NCI-H146 (cell line): Measurements from ENCODE around the gene BABAM2.

Experiments used
- DNase-seq: peaks from one replicate; lab custom pipeline; 2025; lab: John Stamatoyannopoulos, UW

Gene BABAM2

DNA sequence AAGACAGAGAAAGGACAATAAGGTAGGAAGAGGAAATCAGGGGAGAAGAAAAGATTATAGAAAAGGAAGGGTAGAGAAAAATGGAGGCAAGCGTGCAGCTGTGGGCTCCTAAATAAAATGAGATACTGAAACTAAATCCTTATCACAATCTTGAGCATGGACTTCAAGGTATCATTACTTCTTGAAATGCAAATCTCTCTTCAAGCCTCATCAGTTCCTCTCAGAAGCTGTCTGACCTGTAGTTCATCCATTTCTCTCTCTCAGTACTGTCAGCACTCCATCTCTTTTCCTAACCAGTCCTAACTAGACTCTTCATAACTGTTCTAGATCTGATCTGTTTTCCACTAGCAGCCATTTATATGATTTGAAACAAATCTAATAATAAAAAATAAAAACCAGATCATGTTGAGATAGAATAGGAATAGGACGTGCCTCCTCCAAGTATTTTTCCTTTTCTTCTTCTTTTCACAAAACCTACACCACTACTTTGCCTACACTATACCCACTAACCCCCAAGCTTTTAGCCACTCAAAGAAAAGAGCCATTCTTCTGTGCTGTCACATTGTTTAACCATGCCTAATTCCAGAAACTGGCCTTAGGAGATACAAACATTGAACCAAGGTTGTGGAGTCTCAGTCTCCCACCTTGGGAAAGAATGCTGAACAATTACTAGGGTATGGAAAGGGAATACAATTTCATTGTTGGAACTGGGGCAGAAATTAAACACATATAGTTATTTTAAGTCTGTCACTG, 21.1 kb downstream of the BABAM2 start:
- DNase-seq: no peak

DNA sequence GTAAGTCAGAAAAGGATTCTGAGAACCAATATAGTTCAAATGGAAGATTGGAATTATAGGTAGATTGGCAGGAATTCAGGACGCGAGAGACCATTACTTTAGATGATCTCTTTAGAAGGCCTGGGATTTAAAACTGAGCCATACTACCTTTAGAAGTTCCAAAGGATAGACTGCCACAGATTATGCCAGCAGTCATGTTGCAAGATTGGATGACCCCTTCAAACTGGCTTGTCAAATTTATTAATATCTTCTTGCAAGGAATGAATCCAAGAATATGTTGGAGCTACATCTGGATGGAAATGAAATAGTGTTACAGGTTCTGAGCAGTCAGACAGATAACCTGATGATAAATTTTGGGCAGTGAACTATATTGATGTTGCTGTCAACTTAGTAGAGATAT, 22.0 kb downstream of the BABAM2 start:
- DNase-seq: no peak

DNA sequence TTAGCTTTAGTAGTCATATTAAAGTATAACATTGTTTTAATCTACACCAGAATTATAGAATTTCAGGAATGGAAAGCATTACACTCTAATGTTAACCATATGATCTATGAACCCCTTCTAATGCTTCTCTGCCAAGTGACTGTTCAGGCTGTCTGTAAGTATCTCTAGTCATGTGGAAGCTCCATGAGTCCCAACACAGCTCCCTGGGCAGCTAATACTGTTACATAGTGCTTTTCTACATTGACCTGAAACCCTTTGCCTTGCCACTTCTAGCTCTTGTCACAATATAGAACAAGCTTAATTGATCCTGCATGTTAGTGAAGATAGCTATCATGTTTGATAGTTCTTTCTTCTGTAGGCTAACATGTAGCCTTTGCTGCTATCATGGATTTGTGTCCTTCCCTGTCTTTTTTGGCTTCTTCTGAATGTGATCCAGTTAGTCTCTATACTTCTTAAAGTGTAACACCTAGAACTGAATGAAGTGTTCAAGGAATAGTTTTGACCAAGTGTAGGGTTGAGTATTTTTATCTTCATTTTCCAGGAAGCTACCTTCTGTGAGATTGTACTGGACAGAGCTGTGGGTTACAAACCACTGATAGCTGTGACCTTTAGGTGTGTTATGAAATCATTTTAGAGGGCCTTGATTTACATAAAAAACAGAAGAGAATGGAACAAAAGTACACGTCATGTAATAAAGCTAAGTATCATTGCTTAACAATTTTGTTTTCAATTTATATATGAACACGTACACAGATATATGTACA, 23.7 kb downstream of the BABAM2 start:
- no peak for DNase-seq

DNA sequence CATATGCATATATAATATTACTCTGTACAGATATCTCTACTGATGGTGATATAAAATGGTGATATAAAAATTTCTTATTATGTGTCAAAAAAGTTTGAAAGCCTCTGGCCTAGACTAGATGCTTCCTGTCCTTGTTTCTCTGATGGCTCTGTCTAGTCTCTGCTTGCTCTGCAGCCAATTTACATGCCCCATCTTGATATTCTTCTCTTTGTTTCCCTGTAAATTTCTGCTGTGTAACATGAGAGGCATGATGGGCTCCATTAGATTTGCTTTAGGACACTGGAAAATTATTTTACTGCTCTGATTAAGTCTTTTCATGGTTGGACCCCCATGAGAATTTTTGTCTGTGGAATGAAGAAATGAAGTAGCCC, 24.3 kb downstream of the BABAM2 start:
- DNase-seq: no peak

DNA sequence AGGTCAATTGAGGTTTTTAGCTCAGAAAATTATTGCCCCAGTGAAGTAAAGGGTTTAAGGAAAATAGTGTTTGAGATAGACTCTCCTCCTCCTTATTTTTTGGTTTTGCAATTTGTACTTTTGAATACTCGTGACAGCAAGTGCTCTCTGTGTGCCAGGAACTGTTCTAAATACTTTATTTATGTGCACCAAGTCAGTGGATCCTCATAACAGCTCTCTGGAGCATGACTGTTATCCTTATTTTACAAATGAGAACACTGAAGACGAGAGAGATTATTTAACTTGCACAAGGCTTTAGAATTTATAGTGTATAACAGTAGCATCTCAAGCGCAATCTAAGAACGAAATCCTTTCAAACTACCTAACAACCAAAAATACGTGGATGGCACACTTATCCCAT, 24.7 kb downstream of the BABAM2 start:
- DNase-seq: no peak

DNA sequence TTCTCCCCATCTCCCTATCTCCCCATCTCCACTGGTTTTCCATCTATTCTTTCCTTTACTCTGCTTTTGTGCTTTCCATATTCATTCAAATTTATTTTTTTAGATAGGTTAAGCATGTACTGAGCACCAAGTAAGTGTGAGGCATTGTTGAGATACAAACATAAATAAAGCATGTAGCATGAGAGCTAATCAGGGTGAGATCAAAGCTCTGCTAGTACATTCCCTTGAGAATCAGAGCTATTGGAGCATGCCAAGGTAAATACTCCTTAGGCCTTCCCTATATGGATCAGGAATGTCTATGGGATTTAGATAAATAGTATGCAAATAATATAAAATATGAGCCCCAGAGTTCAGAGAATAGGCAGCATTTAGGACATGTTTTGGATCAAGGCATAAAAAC, 25.3 kb downstream of the BABAM2 start:
- DNase-seq: no peak

DNA sequence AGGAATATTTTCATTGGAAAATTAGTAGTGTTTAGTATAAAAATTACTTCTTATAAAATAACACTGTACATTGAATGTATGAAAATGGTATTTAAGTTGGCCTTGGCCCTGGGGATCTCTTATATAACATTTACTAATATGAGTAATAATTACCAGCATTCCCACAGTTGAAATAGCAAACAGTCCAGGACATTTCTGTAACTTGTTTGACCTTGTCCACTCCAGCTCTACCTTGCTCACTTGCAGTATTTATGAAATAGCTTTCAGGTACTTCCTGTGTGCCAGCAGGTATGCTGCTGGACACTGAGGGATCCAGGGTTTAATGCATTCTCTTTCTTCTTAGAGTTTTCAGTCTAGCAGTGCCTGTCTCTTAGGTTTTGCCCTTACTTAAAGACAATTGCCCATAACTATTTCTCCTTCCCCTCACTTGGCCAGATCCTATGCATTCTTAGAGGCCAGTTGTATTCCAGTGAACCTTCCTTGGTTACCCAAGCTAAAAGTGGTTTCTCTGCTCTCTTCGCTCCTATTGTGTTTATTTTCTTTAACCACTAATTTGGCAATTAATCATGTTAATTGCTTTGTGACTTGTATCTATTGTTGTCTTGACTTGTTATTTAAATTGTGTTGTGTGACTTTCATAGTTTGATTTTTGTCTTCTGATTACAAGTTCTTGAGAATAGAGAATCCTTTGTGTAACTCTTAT, 25.9 kb downstream of the BABAM2 start:
- DNase-seq: no peak

DNA sequence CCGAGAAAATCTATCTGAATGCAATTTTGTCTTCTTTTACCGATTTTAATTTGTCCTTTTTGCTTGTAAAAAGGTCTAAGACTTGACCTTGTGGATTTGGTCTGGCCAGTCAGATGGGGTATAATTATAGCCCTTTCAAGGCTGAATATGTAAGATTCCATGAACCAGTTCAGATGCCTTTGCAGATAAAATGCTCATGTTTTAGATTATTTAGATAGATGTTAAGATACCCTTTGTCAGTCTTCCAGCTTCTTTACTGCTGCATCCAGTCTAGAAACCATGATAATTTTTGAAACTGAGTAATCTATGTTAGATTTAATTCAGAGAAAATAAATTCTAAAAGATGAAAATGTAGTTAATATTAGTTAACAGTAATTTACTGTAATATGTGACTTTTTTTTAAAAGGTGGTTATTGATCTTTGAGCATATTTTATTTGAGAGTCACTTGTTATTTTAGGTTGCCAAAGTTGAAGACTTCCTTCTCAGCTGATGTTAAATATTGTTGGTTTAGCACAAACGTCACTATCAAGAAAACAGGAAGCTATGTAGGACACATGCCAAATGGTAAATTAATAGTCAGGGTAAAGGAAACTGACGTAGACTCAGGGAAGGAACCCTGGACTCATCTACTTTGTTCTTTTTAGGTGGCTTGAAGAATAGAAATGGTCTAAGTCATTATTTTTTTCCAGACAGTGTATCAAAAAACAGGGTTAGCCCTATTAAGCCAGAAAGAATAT, 29.8 kb downstream of the BABAM2 start:
- DNase-seq: no peak

DNA sequence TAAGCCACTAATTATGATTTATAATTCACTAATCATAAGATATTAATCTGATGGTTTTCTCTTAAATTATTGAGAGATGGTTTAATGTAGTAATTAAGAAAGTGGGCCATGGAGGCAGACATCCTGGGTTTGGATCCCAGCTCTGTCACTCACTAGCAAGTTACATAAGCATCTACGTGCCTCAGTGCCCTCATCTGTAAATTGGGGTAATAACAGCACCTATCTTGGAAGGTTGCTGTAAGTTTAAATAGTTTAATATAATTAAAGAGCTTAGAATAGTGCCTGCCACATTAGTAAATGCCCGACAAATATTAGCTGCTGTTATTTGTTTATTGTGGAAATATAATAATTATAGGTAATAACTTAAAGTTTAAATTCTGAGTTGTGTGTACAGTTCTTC, 30.9 kb downstream of the BABAM2 start:
- DNase-seq: no peak

DNA sequence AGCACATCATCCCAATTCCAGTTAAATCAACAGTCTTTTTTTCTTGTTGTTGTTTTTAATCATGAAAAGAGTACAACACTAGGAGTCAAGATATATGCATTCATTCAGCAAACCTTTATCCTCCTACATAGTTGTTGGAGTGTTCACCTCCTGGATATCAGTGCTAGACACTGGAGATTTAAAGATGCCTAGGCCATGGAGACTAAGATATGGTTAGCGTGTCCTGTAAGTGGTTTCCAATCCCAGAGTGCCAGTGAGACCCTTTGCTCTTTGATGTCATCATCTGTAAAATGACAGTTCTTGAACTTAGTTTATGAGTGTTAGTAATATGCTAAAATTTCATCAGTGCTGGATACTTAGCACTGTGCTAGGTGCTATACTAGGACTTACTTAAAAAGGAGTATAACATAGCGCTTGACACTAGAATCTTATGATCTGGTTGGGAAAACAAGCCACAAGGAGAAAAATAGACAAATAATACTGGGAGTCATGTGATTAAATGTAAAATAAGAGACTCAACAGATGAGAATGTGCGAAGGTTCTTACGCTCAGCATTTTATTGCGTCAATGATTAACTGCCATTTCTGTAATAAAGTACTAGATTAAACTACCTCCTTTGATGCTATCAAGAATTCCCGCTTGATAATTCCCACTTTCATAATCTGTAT, 31.5 kb downstream of the BABAM2 start:
- no peak for DNase-seq

DNA sequence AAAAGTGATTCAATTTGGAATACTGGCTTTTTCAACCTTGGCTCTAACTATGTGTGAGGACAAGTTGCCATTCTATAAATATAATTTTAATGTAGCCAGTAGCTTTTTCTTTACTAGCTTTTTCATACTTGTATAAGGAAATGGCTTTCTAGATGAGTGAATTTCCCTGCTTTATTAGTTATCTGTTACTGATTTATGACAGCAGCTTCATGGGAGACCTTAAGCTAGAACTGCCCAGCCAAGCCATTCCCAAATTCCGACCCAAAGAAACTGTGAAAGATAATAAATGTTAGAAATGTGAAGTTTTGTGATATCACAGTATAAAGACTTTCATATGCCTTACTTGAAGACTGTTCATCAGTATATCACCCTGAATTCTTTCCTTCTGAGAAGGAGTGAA, 32.3 kb downstream of the BABAM2 start:
- DNase-seq: no peak

DNA sequence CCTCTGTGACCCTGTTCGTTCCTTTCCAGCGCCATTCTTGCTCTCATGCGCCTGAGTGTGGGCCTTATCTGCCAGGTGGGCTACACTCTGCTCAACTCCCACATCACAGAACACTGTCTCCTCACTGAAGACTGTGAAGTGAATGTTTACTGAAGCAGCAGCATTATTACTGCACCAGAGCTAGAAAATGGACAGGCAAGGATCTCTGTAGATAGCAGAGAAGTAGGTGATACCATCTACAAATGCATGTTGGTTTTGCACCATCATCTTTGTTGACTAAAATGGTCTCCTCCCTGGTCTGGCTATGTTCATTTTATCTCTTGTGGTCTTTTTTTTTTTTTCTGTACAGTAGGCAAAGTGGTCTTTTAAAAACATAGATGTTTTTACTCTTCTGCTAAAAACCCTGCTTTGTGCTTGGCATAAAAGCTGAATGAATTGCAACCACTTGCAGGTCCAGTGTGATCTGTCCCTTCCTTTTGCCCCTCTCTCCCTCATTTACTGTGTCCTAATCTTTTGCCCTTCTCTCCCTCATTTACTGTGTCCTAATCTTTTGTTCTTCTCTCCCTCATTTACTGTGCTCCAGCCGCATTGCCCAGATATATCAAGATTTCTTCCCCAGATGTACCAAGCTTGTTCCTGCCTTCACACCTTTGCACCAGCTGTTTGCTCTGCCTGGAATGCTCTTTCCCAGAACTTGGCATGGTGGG, 35.4 kb downstream of the BABAM2 start:
- no peak for DNase-seq

DNA sequence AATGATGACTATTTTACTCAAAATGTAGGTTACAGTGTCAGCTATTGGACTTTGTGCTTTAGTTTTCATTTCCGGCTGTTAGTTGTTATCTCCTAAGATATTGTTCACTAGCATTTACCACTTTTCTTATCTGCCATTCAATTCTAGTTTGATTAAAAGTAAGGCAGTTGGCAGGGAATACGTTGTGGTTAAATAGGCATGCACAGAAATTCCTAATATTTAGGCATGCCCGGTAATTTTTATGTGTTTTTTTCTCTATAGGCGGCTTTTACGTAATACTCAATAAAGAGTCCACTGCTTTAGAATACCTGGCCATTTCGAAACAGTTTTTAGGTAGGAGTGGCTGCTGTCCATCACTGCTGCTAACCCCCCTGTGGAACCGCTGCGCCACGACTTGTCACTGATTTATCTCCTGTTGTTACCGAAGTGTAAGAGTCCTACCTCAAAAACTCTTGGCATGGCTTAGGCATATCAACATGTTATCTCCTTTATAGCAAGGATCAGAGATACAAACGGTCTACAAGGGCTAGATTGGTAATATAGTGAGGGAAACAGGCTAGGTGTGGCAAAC, 39.5 kb downstream of the BABAM2 start:
- DNase-seq: no peak

DNA sequence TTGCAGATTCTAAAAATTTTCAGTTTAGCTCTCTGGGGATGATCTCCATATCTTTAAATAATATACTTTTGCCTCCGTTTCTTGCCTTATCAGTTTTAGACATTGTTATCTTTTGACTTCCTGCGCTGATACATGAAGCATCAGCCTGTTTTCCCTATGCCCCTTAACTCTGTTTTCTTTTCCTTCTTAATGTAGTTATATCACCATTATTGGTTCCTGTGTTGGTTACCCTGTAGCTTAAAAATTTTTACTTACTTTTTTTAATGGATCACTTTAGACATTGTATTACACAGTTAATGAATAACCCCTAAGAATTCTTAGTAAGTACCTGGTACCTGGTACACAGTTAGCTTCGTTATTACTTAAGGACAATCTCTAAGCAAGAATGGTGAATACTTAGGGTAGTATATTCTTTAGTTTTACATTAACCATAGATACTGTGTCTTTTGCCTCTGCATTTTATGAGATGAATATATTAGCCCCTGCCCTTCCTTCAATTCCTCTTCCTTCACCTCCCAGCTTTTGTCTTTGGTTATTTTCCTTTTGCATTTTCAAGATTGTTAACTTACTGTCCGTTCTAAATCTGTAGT, 40.9 kb downstream of the BABAM2 start:
- DNase-seq: no peak

DNA sequence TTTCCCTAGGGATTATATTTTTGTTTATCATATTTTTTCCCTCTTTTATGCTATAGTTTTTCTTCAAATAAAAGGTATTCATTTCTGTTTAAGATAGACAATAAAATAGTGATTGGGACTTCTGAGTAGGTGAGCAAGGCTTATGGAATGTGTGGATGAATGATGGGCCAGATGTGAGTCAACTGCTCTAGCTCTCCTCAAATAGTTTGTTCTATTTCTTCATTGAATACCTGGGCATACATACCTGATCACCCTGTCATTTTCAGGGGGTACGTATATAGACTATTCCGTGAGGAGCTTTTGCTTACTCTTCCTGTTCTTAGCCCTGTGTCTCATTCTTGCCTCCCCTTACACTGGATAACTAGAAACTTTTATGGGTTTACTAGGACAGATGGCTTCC, 41.9 kb downstream of the BABAM2 start:
- no peak for DNase-seq

DNA sequence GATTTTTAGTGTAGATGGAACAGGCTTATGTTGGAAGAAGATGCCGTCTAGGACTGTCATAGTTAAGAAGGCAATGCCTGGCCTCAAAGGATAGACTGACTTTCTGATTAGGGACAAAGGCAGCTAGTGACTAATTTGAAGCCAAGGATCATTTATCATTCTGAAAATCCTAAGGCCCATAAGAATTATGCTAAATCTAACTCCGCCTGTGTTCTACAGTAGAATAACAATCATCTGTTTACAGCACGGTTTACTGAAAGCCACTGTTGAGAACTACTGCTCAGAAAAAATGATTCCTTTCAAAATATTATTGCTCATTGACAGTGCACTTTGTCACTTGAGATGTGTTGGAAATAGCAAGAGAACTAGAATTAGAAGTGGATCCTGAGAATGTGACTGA, 44.5 kb downstream of the BABAM2 start:
- no peak for DNase-seq

DNA sequence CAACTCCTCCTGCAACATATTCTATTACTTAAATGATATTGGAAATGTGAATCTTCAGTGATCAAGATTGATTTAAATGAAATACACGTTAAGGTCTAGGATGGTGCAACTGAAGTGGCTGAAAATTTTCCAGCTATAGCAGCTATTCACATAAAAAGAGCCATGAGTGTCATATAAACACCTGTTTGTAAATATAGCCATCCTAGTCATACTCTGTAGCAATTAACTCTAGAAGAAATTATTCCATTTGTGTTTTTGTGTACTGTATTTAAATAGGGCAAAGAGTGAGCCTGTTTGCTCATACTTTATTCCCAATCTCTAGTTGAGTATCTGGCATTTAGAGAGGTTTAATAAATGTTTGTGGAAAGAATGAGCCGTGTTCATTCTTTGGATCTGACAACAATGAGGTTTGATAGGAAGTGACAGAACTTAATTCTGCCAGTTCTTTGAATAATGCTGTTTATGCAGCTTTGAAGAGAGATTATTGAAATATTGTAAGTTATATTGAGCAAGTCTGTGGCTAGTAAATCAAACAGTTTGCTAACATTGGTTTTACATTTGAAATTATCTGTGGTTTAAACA, 49.7 kb downstream of the BABAM2 start:
- no peak for DNase-seq

DNA sequence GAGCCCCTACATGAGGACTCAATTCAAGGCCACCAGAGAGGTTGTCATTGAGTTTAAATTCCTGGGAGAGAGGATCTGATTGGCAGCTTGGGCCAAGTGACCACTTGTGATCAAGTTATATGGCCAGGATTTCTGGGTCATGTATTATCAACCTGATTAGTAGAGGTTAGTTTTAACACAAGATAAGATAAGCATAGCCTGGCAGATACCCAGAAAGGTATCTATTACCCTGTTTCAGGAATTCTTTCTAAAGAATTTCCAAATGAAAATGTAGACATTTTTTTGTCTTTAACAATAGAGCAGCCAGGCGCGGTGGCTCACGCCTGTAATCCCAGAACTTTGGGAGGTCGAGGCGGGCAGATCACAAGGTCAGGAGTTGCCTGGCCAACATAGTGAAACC, 50.5 kb downstream of the BABAM2 start:
- DNase-seq: no peak

DNA sequence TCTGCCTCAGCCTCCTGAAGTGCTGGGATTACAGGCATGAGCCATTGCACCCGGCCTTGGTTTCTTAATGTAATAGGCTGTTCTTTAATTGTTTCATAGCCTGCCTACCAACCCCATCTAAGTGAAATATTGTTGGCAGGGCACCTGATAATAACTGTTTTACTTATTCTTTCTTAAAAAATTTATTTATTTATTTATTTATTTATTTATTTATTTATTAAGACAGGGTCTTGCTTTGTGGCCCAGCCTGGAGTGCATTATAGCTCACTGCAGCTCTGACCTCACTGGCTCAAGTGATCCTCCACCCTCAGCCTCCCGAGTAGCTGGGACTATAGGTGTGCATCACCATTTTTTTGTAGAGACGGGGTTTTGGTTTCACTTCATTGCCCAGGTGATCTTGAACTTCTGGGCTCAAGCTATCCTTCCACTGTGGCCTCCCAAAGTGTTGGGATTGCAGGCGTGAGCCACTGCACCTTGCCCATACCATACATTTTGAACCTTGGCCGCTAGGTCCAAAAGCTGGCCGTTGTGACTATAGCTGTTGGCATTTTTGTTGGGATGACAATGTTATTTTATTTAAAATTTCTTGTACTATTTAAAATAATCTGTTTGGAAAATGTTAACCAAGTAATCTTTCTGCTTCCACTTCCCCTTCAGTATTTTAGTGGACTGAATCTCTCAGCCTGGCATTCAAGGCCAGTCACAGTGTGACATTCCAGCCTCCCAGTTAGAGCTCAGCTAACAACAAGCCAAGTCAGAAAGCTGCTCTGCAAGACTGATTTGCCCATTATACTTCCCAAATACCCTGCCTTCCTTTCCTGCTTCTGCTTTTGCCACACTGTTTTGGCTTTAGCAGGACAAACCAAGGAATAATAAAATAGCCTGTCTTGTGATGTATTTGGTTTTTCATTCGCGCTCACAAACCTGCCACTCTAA, 52.4 kb downstream of the BABAM2 start:
- no peak for DNase-seq
